ENCODE data around the gene RBFOX1. TPM values are rescaled to one million over a fixed set of nuclear protein-coding genes. Genes with fewer than 3 reads are reported as not detected.

The RBFOX1 gene
- not detected for total RNA-seq

GRCh38 chr16:7332611-7333010 lies at the start of gene RBFOX1:
Gene RBFOX1, plus strand, starts transcription at chr16:7332845.
- Histone ChIP-seq H3K9me3 (no peaks in the 10 kb centered on the region), H3K4me1 (peaks cover 0 to 4% (median 0%) of the 10 kb centered on the region in 4 donors), H3K27me3 (peaks cover 0 to 7% (median 0%) of the 10 kb centered on the region in 4 donors), H3K36me3 (no peaks in the 10 kb centered on the region), H3K27ac (replicated peaks in 1 of 4) (no peak within 1 kb of the TSS), H3K4me3 (no peak within 1 kb of the TSS)
- 68% methylated on average over 8 of the region's 8 CpGs for WGBS
- intact Hi-C loops (cut with DNase I) = no loop called here
- no peak for DNase-seq (ENCODE audit: extremely low spot score)
- TF ChIP-seq, protein P1, sequence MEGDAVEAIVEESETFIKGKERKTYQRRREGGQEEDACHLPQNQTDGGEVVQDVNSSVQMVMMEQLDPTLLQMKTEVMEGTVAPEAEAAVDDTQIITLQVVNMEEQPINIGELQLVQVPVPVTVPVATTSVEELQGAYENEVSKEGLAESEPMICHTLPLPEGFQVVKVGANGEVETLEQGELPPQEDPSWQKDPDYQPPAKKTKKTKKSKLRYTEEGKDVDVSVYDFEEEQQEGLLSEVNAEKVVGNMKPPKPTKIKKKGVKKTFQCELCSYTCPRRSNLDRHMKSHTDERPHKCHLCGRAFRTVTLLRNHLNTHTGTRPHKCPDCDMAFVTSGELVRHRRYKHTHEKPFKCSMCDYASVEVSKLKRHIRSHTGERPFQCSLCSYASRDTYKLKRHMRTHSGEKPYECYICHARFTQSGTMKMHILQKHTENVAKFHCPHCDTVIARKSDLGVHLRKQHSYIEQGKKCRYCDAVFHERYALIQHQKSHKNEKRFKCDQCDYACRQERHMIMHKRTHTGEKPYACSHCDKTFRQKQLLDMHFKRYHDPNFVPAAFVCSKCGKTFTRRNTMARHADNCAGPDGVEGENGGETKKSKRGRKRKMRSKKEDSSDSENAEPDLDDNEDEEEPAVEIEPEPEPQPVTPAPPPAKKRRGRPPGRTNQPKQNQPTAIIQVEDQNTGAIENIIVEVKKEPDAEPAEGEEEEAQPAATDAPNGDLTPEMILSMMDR (IDR thresholded peaks at IDR 0.05) = no peak
- TF ChIP-seq POLR2AphosphoS5 (IDR thresholded peaks at IDR 0.05) = no peak
- TF ChIP-seq POLR2A (IDR thresholded peaks at IDR 0.05; ENCODE audit: low read depth) = no peak
- no peak for TF ChIP-seq EP300 (IDR thresholded peaks at IDR 0.05)

DNA sequence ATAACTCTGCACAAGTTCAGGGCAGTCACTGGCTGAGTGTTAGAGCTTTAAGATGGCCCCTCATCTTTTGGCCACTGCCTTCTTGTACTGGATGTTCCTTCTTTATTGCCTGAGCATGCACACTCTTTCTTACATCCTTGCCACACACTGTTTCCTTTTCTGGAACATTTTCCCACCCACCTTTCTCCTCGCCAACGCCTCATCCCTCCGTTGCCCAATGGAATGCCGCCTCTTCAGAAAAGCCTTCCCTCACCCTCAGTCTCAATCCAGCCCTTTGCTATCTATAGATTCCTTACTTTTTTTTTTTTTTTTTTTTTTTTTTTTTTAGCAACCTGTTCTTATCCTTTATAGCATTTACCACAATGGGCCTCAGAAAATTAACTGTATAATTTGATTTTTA lies 47.9 kb upstream of the RBFOX1 start:
- 89% methylated on average over 4 of the region's 4 CpGs for WGBS
- H3K27ac ChIP-seq (replicated peaks in 1 of 4) = no peak overlapping the region
- intact Hi-C loops (cut with DNase I) = no loop called here
- TF ChIP-seq POLR2AphosphoS5 (IDR thresholded peaks at IDR 0.05) (no peak), EP300 (IDR thresholded peaks at IDR 0.05) (no peak), POLR2A (IDR thresholded peaks at IDR 0.05; ENCODE audit: low read depth) (no peak)
- TF ChIP-seq, protein P1 (IDR thresholded peaks at IDR 0.05) = no peak
- H3K9me3 ChIP-seq = peaks cover 0 to 15% (median 10%) of the 10 kb centered on the region in 4 donors
- H3K27me3 ChIP-seq = no peaks in the 10 kb centered on the region
- H3K4me3 ChIP-seq = no peak overlapping the region
- no peaks in the 10 kb centered on the region for H3K36me3 ChIP-seq
- H3K4me1 ChIP-seq = no peaks in the 10 kb centered on the region
- no peak for DNase-seq (ENCODE audit: extremely low spot score)

GRCh38 chr16:7285520-7285919 lies 47.1 kb upstream of the RBFOX1 start:
- H3K36me3 ChIP-seq = no peaks in the 10 kb centered on the region
- DNase-seq (ENCODE audit: extremely low spot score) = no peak
- WGBS = 89% methylated on average over 2 of the region's 2 CpGs

DNA sequence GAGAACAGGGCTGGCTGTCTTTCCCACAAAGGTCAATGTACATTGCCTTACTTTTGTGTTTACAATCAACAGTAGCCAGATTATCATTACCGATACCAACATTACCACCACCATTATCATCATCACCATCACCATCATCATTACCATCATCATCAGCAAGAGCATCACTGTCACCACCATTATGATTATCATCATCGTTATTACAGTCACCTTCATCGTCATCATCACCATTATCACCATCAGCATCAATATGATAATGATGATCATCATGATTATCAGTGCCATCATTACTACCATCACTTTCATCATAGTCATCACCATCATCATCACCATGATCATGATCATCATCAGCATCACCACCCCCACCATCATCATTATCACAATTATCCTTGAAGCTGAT lies 43.3 kb upstream of the RBFOX1 start:
- H3K4me3 ChIP-seq = no peak overlapping the region
- intact Hi-C loops (cut with DNase I) = no loop called here
- H3K36me3 ChIP-seq = no peaks in the 10 kb centered on the region
- no peaks in the 10 kb centered on the region for H3K4me1 ChIP-seq
- WGBS = 82% methylated on average over 3 of the region's 3 CpGs
- H3K27me3 ChIP-seq = no peaks in the 10 kb centered on the region
- no peak overlapping the region for H3K27ac ChIP-seq (replicated peaks in 1 of 4)
- no peak for DNase-seq (ENCODE audit: extremely low spot score)
- peaks cover 0 to 15% (median 10%) of the 10 kb centered on the region in 4 donors for H3K9me3 ChIP-seq
- no peak for TF ChIP-seq EP300 (IDR thresholded peaks at IDR 0.05)
- TF ChIP-seq, protein P1 (IDR thresholded peaks at IDR 0.05) = no peak
- no peak for TF ChIP-seq POLR2A (IDR thresholded peaks at IDR 0.05; ENCODE audit: low read depth)
- no peak for TF ChIP-seq POLR2AphosphoS5 (IDR thresholded peaks at IDR 0.05)

More at GRCh38 chr16:7285520-7285919, 47.1 kb upstream of the RBFOX1 start:
- H3K4me1 ChIP-seq = no peaks in the 10 kb centered on the region
- H3K27ac ChIP-seq (replicated peaks in 1 of 4) = no peak overlapping the region
- no peaks in the 10 kb centered on the region for H3K27me3 ChIP-seq
- no peak overlapping the region for H3K4me3 ChIP-seq
- TF ChIP-seq POLR2AphosphoS5 (IDR thresholded peaks at IDR 0.05) = no peak
- no peak for TF ChIP-seq EP300 (IDR thresholded peaks at IDR 0.05)
- H3K9me3 ChIP-seq = peaks cover 0 to 15% (median 10%) of the 10 kb centered on the region in 4 donors
- intact Hi-C loops (cut with DNase I) = no loop called here

DNA sequence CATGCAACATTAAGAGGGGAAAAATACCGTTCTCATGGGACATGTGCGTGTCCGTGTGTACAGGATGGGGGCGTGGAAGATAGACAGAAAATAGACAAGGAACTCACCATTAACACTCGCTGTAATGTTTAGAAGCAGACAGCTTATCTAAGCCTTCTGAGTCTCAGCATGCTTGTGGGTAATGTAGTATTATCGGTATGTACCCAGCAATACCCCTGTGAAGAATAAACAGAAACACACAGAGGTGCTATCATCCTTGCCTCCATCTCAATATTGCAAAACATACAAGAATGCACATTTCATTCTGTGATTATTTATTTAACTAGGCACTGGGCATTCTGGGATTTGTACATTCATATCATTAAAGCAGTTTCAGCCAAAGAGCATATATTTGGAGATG lies 42.0 kb upstream of the RBFOX1 start:
- intact Hi-C loops (cut with DNase I) = no loop called here
- Histone ChIP-seq H3K4me1 (no peaks in the 10 kb centered on the region), H3K9me3 (peaks cover 0 to 8% (median 6%) of the 10 kb centered on the region in 4 donors), H3K36me3 (no peaks in the 10 kb centered on the region), H3K27ac (replicated peaks in 1 of 4) (no peak overlapping the region), H3K4me3 (no peak overlapping the region), H3K27me3 (no peaks in the 10 kb centered on the region)
- no peak for DNase-seq (ENCODE audit: extremely low spot score)
- WGBS = 80% methylated on average over 6 of the region's 6 CpGs
- TF ChIP-seq EP300 (IDR thresholded peaks at IDR 0.05) (no peak), POLR2A (IDR thresholded peaks at IDR 0.05; ENCODE audit: low read depth) (no peak), POLR2AphosphoS5 (IDR thresholded peaks at IDR 0.05) (no peak)
- TF ChIP-seq, protein P1 (IDR thresholded peaks at IDR 0.05) = no peak
